AG10803 (cell line): ENCODE results near the gene NELL2.

Source experiments
- DNase-seq: peaks from one replicate; pipeline ENCODE4 v3.0.0; 2010; ENCODE audit warnings: low read depth
- H3K4me3 ChIP-seq: 2 replicates; pipeline ENCODE4 v1.5.1; 2011; ENCODE audit warnings: mild to moderate bottlenecking, low read length, control low read depth
- CTCF ChIP-seq: conservative IDR thresholded peaks from 2 replicates; pipeline ENCODE4 v1.5.1; 2011; ENCODE audit warnings: mild to moderate bottlenecking, low read length, control low read depth, inconsistent platforms

The NELL2 gene

DNA sequence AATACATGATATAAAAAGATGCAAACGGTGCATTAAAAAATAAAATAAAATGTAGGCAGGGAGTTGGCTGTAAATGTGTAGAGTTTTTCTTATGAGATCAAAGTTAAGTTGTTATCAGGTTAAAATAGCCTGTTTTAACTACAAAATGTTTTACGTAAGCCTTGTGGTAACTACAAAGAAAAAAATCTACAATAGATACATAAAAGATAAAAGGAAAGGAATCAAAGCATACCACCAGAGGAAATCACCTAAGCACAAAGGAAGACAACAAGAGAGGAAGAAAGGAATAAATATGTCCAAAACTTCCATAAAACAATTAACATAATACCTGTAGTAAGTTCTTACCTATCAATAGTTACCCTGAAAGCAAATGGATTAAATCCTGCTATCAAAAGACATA, 12.2 kb downstream of the NELL2 start:
- no peak overlapping the region for H3K4me3 ChIP-seq
- no peak for TF ChIP-seq CTCF
- no peak for DNase-seq

DNA sequence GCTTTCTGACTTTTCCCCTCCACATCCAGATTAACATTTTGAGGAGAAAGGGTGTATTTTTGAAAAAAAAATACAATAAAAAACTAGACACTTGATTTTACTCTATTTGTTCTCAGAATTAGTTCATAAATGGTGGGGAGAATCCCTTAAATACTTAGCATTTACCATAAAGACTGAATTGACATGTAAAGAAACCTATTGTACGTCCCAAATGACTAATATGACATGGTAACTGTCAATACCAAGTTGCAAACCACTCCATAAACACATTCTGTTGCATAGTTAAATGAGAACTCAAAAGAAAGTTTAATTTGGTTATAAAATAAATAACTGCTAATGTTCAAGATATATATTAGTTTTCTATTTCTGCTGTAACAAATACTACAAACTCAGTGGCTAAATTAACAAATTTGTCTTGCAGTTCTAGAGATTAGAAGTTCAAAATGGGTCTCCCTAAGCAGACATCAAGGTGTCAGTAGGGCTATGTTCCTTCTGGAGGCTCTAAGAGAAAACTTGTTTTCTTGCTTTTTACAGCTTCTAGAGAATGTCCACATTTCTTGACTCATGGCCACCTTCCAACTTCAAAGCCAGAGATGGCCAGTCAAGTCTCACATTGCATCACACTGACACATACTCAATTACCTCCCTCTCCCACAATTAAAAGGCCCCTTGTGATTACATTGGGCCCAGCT, 16.0 kb downstream of the NELL2 start:
- no peak for TF ChIP-seq CTCF
- H3K4me3 ChIP-seq: no peak overlapping the region
- no peak for DNase-seq

DNA sequence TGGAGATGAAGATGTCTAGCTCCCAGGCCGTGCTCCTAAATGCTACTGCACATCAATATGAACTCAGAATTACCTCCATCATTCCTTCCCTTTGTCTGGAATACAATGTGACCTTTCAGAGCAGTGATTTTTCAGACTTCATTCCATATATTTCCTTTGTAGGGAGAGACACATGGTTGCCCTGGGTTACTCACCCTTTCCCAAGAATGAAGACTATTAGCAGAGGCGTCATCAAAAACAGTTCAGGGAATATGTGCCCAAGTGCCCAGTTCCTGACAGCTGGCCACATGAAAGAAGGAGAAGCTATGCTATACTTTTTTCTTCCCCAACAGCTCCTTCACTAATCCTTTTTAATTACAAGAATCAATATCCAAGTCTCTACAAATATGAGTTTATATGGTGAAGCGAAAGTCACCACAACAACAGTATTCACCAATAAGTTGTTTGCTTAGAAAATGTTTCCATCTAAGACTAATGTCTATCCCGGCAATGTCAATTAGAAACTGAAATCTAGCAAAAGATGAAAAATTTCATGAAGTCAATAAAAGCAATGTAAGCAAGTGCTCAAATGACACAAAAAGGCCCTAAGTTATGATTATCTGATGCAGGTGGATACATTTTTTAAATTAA, 17.8 kb downstream of the NELL2 start:
- no peak for TF ChIP-seq CTCF
- H3K4me3 ChIP-seq: no peak overlapping the region
- no peak for DNase-seq

- DNase-seq: no peak
- H3K4me3 ChIP-seq: no peak overlapping the region
- TF ChIP-seq CTCF: no peak
These were observed 23.6 kb downstream of the NELL2 start for GRCh38 chr12:44852483-44852882.

DNA sequence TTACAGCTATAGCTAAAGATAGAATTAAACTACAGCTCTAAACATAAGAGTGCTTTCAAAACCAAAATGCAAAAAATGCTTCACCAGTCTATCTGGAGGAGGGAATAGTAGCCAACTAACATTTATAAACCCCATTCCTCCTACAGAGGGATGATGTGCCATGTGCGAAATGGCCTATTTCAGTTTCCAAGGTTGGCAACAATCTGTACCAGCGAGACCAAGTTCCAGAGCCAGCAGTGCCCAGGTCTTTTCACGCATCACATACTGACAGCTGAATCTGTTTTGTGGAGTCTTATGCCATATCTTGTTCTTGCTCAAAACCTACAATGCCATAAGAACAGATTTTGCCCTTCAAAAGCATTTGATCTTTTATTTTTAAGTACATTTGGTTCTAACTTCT, 24.5 kb downstream of the NELL2 start:
- H3K4me3 ChIP-seq: no peak overlapping the region
- TF ChIP-seq CTCF: no peak
- no peak for DNase-seq

DNA sequence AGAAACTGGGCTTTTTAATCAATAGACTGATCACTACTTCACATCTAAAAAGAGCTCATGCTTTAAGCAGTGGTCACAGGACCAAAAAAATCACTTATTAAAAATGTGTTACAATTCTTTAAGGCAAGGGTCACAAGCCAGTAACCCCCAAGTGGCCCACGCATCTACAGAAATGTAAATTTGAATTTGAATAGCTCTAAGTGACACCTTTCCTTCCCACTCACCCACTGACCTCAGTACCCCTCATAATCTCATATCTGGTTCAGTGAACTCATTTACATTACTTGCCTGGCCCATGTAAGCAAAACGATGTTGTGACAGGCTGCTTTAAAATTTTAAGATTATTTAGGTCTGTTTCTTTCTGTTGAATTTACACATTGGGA, 27.4 kb downstream of the NELL2 start:
- no peak for DNase-seq
- TF ChIP-seq CTCF: no peak
- no peak overlapping the region for H3K4me3 ChIP-seq
